ENCODE measurements around the gene ESAM. TPM values are rescaled to one million over a fixed set of nuclear protein-coding genes. Genes with fewer than 3 reads are reported as not detected.

The ESAM gene
- total RNA-seq (1 to 10 TPM; 4.0 to 9.8 TPM), polyA plus RNA-seq (10 to 100 TPM in 1 of 2 donors, 1 to 10 TPM in 1; 9.9 to 15.6 TPM)

- Histone ChIP-seq H3K36me3 (ENCODE audit: control insufficient read depth in 4 of 4, insufficient read depth in 3 of 4, low read depth in 1 of 4, low read length in 3 of 4) (peaks cover 0 to 1% (median under 1%) of the 10 kb centered on the region in 4 donors), H3K27ac (ENCODE audit: low read depth in 1 of 2, low read length in 2 of 2) (peak within 1 kb of the TSS; percentile 82 to 84), H3K4me3 (ENCODE audit: low read depth in 1 of 3, low read length in 3 of 3) (peak within 1 kb of the TSS; percentile 42 to 68 (median 60)), H3K9me3 (ENCODE audit: control insufficient read depth in 4 of 4, low read length in 3 of 4) (no peaks in the 10 kb centered on the region), H3K9ac (ENCODE audit: low read depth in 1 of 2, low read length in 2 of 2) (peak within 1 kb of the TSS; percentile 3 to 43), H3K27me3 (ENCODE audit: control insufficient read depth in 4 of 4, insufficient read depth in 4 of 4, low read length in 3 of 4) (peaks cover 0 to 8% (median 5%) of the 10 kb centered on the region in 4 donors), H3K4me1 (ENCODE audit: control insufficient read depth in 4 of 4, insufficient read depth in 4 of 4, low read length in 3 of 4) (peaks cover 18 to 39% (median 22%) of the 10 kb centered on the region in 4 donors)
- no peak for DNase-seq (ENCODE audit: low spot score)
- TF ChIP-seq TAF1 (conservative IDR thresholded peaks at IDR 0.05) (no peak), HNF4A (conservative IDR thresholded peaks at IDR 0.05) (no peak)
- under 1% methylated on average over 55 of the region's 55 CpGs for WGBS
These were observed at the start of gene ESAM for GRCh38 chr11:124762105-124762623. Gene ESAM (minus strand): TSS chr11:124762290. CDS start chr11:124762154, 136 bp downstream.

- H3K9ac ChIP-seq (ENCODE audit: low read depth in 1 of 2, low read length in 2 of 2): no peak overlapping the region
- no peak overlapping the region for H3K27ac ChIP-seq (ENCODE audit: low read depth in 1 of 2, low read length in 2 of 2)
- no peak for DNase-seq (ENCODE audit: low spot score)
- H3K27me3 ChIP-seq (ENCODE audit: control insufficient read depth in 4 of 4, insufficient read depth in 4 of 4, low read length in 3 of 4): no peaks in the 10 kb centered on the region
- TF ChIP-seq FOXA1 (IDR thresholded peaks at IDR 0.05): no peak
- no peak for TF ChIP-seq MAX (IDR thresholded peaks at IDR 0.05)
- TF ChIP-seq ZBTB33 (IDR thresholded peaks at IDR 0.05): no peak
- no peak for TF ChIP-seq REST (IDR thresholded peaks at IDR 0.05)
- no peak for TF ChIP-seq HNF4G (IDR thresholded peaks at IDR 0.05)
- no peak for TF ChIP-seq CTCF (IDR thresholded peaks at IDR 0.05; ENCODE audit: low read depth, low read length, missing input control)
- TF ChIP-seq EGR1 (IDR thresholded peaks at IDR 0.05; ENCODE audit: low read depth in 2 of 2): no peak
- TF ChIP-seq NR2F2 (IDR thresholded peaks at IDR 0.05): no peak
- no peak for TF ChIP-seq HNF4A (conservative IDR thresholded peaks at IDR 0.05)
- no peak for TF ChIP-seq FOXA2 (IDR thresholded peaks at IDR 0.05)
- no peak for TF ChIP-seq SP1 (IDR thresholded peaks at IDR 0.05)
- TF ChIP-seq JUND (IDR thresholded peaks at IDR 0.05): no peak
- H3K9me3 ChIP-seq (ENCODE audit: control insufficient read depth in 4 of 4, low read length in 3 of 4): no peaks in the 10 kb centered on the region
- no peaks in the 10 kb centered on the region for H3K36me3 ChIP-seq (ENCODE audit: control insufficient read depth in 4 of 4, insufficient read depth in 3 of 4, low read depth in 1 of 4, low read length in 3 of 4)
- no peak overlapping the region for H3K4me3 ChIP-seq (ENCODE audit: low read depth in 1 of 3, low read length in 3 of 3)
- 79% methylated on average over 10 of the region's 10 CpGs for WGBS
- H3K4me1 ChIP-seq (ENCODE audit: control insufficient read depth in 4 of 4, insufficient read depth in 4 of 4, low read length in 3 of 4): no peaks in the 10 kb centered on the region
These were observed 49.5 kb upstream of the ESAM start for GRCh38 chr11:124811399-124812125.

Data from liver (tissue), 9 donors.